Neuronal stem cell (in vitro differentiated cells): Measurements from ENCODE around the gene LCP1.
A peak's percentile ranks its signal among the peaks of the same experiment; 100 is the strongest.

Experiments
- DNase-seq: peaks from one replicate; pipeline ENCODE4 v3.0.0-alpha.2; 2013; ENCODE audit warnings: low spot score
- H2AFZ ChIP-seq: one replicate; pipeline ENCODE4 v1.6.1; 2013; ENCODE audit warnings: mild to moderate bottlenecking, low read length, inconsistent platforms
- H2AK5ac ChIP-seq: 2 replicates; pipeline ENCODE4 v1.6.1; 2013; ENCODE audit warnings: low read depth, mild to moderate bottlenecking, inconsistent platforms, low read length, moderate library complexity, mixed read lengths
- H2BK120ac ChIP-seq: 2 replicates; pipeline ENCODE4 v1.6.1; 2013; ENCODE audit warnings: low read depth, mild to moderate bottlenecking, inconsistent platforms, low read length, moderate library complexity, mixed read lengths
- H2BK12ac ChIP-seq: one replicate; pipeline ENCODE4 v1.6.1; 2013; ENCODE audit warnings: low read length, inconsistent platforms
- H2BK15ac ChIP-seq: 2 replicates; pipeline ENCODE4 v1.6.1; 2013; ENCODE audit warnings: mild to moderate bottlenecking, low read length, inconsistent platforms, mixed read lengths
- H2BK5ac ChIP-seq: one replicate; pipeline ENCODE4 v1.6.1; 2013; ENCODE audit warnings: inconsistent platforms, mild to moderate bottlenecking, low read length, moderate library complexity
- H3K14ac ChIP-seq: one replicate; pipeline ENCODE4 v1.6.1; 2013; ENCODE audit warnings: low read length, inconsistent platforms
- H3K18ac ChIP-seq: 2 replicates; pipeline ENCODE4 v1.6.1; 2013; ENCODE audit warnings: low read length, inconsistent platforms
- H3K23ac ChIP-seq: 2 replicates; pipeline ENCODE4 v1.6.1; 2013; ENCODE audit warnings: low read depth, mild to moderate bottlenecking, mixed read lengths, low read length, inconsistent platforms; ENCODE audit not compliant: poor library complexity
- H3K27ac ChIP-seq: replicated peaks from 3 replicates; pipeline ENCODE4 v1.5.1; 2013; ENCODE audit warnings: low read length, inconsistent platforms
- H3K27me3 ChIP-seq, 3 experiments: 2 replicates each; pipeline ENCODE4 v1.6.1; 2013; ENCODE audit warnings: low read length in 3 of 3, mild to moderate bottlenecking in 2 of 3, inconsistent platforms in 1 of 3, low read depth in 1 of 3, mixed read lengths in 1 of 3, moderate library complexity in 1 of 3; ENCODE audit not compliant: control insufficient read depth in 3 of 3, insufficient read depth in 3 of 3
- H3K36me3 ChIP-seq, 2 donors: replicated peaks in 1 of 2; 2 replicates each; pipeline ENCODE4 v1.6.1; 2013; ENCODE audit warnings: low read length in 2 of 2; ENCODE audit not compliant: control insufficient read depth in 2 of 2, insufficient read depth in 2 of 2
- H3K4ac ChIP-seq: 2 replicates; pipeline ENCODE4 v1.6.1; 2013; ENCODE audit warnings: inconsistent platforms, mild to moderate bottlenecking, low read length, moderate library complexity
- H3K4me1 ChIP-seq, 2 donors: 1 replicate in 1 of 2; 2 replicates in 1 of 2; pipeline ENCODE4 v1.6.1; 2013; ENCODE audit warnings: low read length in 2 of 2, low read depth in 1 of 2; ENCODE audit not compliant: control insufficient read depth in 2 of 2, insufficient read depth in 1 of 2
- H3K4me2 ChIP-seq: one replicate; pipeline ENCODE4 v1.6.1; 2013; ENCODE audit warnings: mild to moderate bottlenecking, low read length, inconsistent platforms; ENCODE audit not compliant: insufficient read depth, poor library complexity, severe bottlenecking
- H3K4me3 ChIP-seq, 2 donors: 2 replicates each; pipeline ENCODE4 v1.5.1; 2013; ENCODE audit warnings: low read length in 2 of 2, mild to moderate bottlenecking in 2 of 2, inconsistent platforms in 1 of 2, moderate library complexity in 1 of 2
- H3K79me1 ChIP-seq: one replicate; pipeline ENCODE4 v1.6.1; 2013; ENCODE audit warnings: low read depth, mild to moderate bottlenecking, inconsistent platforms, low read length, moderate library complexity
- H3K9ac ChIP-seq: one replicate; pipeline ENCODE4 v1.6.1; 2013; ENCODE audit warnings: mild to moderate bottlenecking, low read depth, low read length, inconsistent platforms; ENCODE audit not compliant: poor library complexity
- H3K9me3 ChIP-seq, 2 donors: replicated peaks in 1 of 2; 2 replicates each; pipeline versions ENCODE3 to v1.6.1; 2013; ENCODE audit warnings: low read length in 2 of 2, mild to moderate bottlenecking in 2 of 2, inconsistent platforms in 1 of 2, low read depth in 1 of 2, mixed read lengths in 1 of 2, moderate library complexity in 1 of 2; ENCODE audit not compliant: control insufficient read depth in 2 of 2, insufficient read depth in 1 of 2
- H4K8ac ChIP-seq: one replicate; pipeline ENCODE4 v1.6.1; 2013; ENCODE audit warnings: low read depth, mild to moderate bottlenecking, inconsistent platforms, low read length, moderate library complexity
- H4K91ac ChIP-seq: one replicate; pipeline ENCODE4 v1.6.1; 2013; ENCODE audit warnings: low read length, low read depth, mild to moderate bottlenecking, inconsistent platforms; ENCODE audit not compliant: poor library complexity
- WGBS, 2 donors: extraction: QIAGEN DNeasy Blood & Tissue Kit; methylation state at CpG; one replicate each; pipeline ENCODE4 v1.1.7; 2013; ENCODE audit warnings: missing lambda C conversion rate in 2 of 2, mixed read lengths in 1 of 2; ENCODE audit not compliant: insufficient read length in 2 of 2, insufficient replicate concordance in 1 of 2; ENCODE audit errors: extremely low coverage in 2 of 2; 5-methylcytosine and 5-hydroxymethylcytosine counted together

Gene LCP1

GRCh38 chr13:46207828-46208227 lies 25.9 kb upstream of the LCP1 start:
- Histone ChIP-seq H3K23ac (no peak overlapping the region), H2BK5ac (no peak overlapping the region), H2BK12ac (no peak overlapping the region), H4K91ac (no peak overlapping the region), H3K4me1 (peaks cover 2 to 5% of the 10 kb centered on the region in 2 donors), H3K27me3 (peaks cover 0 to 11% (median 0%) of the 10 kb centered on the region in 3 experiments), H3K9me3 (no peaks in the 10 kb centered on the region), H3K18ac (no peak overlapping the region), H2BK120ac (no peak overlapping the region), H4K8ac (no peak overlapping the region), H3K4ac (no peak overlapping the region), H3K14ac (no peak overlapping the region), H3K36me3 (no peaks in the 10 kb centered on the region), H3K9ac (no peak overlapping the region), H3K4me2 (no peak overlapping the region), H3K27ac (no peak overlapping the region), H3K79me1 (no peaks in the 10 kb centered on the region), H3K4me3 (no peak overlapping the region), H2BK15ac (no peak overlapping the region), H2AK5ac (no peak overlapping the region), H2AFZ (peak overlapping the region; percentile 19)
- DNase-seq, result no peak
- no CpG with 5 or more reads among the region's 7 CpGs for WGBS, 2 donors

- peaks cover 2% of the 10 kb centered on the region in 2 donors for H3K4me1 ChIP-seq
- no peak overlapping the region for H2BK5ac ChIP-seq
- H2AFZ ChIP-seq, result no peak overlapping the region
- H3K14ac ChIP-seq, result no peak overlapping the region
- H3K27ac ChIP-seq, result no peak overlapping the region
- WGBS, 2 donors, result no CpG with 5 or more reads among the region's 1 CpG
- no peak overlapping the region for H2AK5ac ChIP-seq
- no peaks in the 10 kb centered on the region for H3K79me1 ChIP-seq
- no peaks in the 10 kb centered on the region for H3K27me3 ChIP-seq
- no peak overlapping the region for H3K4ac ChIP-seq
- no peak overlapping the region for H2BK12ac ChIP-seq
- H3K23ac ChIP-seq, result no peak overlapping the region
- no peak overlapping the region for H4K91ac ChIP-seq
- no peak overlapping the region for H3K4me3 ChIP-seq
- H3K9ac ChIP-seq, result no peak overlapping the region
- H3K18ac ChIP-seq, result no peak overlapping the region
- no peak overlapping the region for H2BK120ac ChIP-seq
- no peaks in the 10 kb centered on the region for H3K36me3 ChIP-seq
- no peak for DNase-seq
- H3K9me3 ChIP-seq, result no peaks in the 10 kb centered on the region
- no peak overlapping the region for H3K4me2 ChIP-seq
- H4K8ac ChIP-seq, result no peak overlapping the region
- no peak overlapping the region for H2BK15ac ChIP-seq
These were observed 24.2 kb upstream of the LCP1 start for GRCh38 chr13:46206143-46206542.

GRCh38 chr13:46202966-46203365 lies 21.0 kb upstream of the LCP1 start:
- H2BK5ac ChIP-seq, result no peak overlapping the region
- no peak overlapping the region for H2BK12ac ChIP-seq
- H3K23ac ChIP-seq, result no peak overlapping the region
- no peak overlapping the region for H2BK120ac ChIP-seq
- H3K4me3 ChIP-seq, result no peak overlapping the region
- WGBS, 2 donors, result no CpG with 5 or more reads among the region's 5 CpGs
- DNase-seq, result no peak
- no peak overlapping the region for H4K91ac ChIP-seq
- H3K27me3 ChIP-seq, result peaks cover 0 to under 1% (median 0%) of the 10 kb centered on the region in 3 experiments
- H3K4ac ChIP-seq, result no peak overlapping the region
- no peak overlapping the region for H2AFZ ChIP-seq
- no peaks in the 10 kb centered on the region for H3K36me3 ChIP-seq
- H3K9ac ChIP-seq, result no peak overlapping the region
- no peak overlapping the region for H3K18ac ChIP-seq
- H3K14ac ChIP-seq, result no peak overlapping the region
- no peak overlapping the region for H3K27ac ChIP-seq
- no peak overlapping the region for H2BK15ac ChIP-seq
- H4K8ac ChIP-seq, result no peak overlapping the region
- H3K4me2 ChIP-seq, result no peak overlapping the region
- H3K79me1 ChIP-seq, result no peaks in the 10 kb centered on the region
- H3K9me3 ChIP-seq, result no peaks in the 10 kb centered on the region
- peaks cover 2% of the 10 kb centered on the region in 2 donors for H3K4me1 ChIP-seq
- H2AK5ac ChIP-seq, result no peak overlapping the region

- H2AK5ac ChIP-seq, result no peak overlapping the region
- H3K14ac ChIP-seq, result no peak overlapping the region
- H2BK5ac ChIP-seq, result no peak overlapping the region
- no peak overlapping the region for H3K4me2 ChIP-seq
- H3K27me3 ChIP-seq, result peaks cover 0 to 5% (median 0%) of the 10 kb centered on the region in 3 experiments
- H4K91ac ChIP-seq, result no peak overlapping the region
- H4K8ac ChIP-seq, result no peak overlapping the region
- no peak for DNase-seq
- H3K18ac ChIP-seq, result no peak overlapping the region
- no peak overlapping the region for H2AFZ ChIP-seq
- H2BK12ac ChIP-seq, result no peak overlapping the region
- no CpG with 5 or more reads among the region's 3 CpGs for WGBS, 2 donors
- no peaks in the 10 kb centered on the region for H3K36me3 ChIP-seq
- H2BK15ac ChIP-seq, result no peak overlapping the region
- H3K9me3 ChIP-seq, result no peaks in the 10 kb centered on the region
- H3K23ac ChIP-seq, result no peak overlapping the region
- H3K79me1 ChIP-seq, result no peaks in the 10 kb centered on the region
- H3K9ac ChIP-seq, result no peak overlapping the region
- H3K4me3 ChIP-seq, result no peak overlapping the region
- peaks cover 0 to 2% of the 10 kb centered on the region in 2 donors for H3K4me1 ChIP-seq
- H3K27ac ChIP-seq, result no peak overlapping the region
- H2BK120ac ChIP-seq, result no peak overlapping the region
- H3K4ac ChIP-seq, result no peak overlapping the region
These were observed 20.3 kb upstream of the LCP1 start for GRCh38 chr13:46202188-46202795.
